22Rv1 (cell line): ENCODE measurements around the gene DACH2.

Experiments used
- H3K27ac ChIP-seq: fragments of 450-650 bp; 2 replicates; pipeline ENCODE4 v1.5.1; 2017
- CTCF ChIP-seq: fragments of 450-650 bp; IDR thresholded peaks from 2 replicates; pipeline ENCODE4 v1.5.1; 2017; ENCODE audit warnings: mild to moderate bottlenecking
- ZFX ChIP-seq: fragments of 450-650 bp; IDR thresholded peaks from 2 replicates; pipeline ENCODE4 v1.6.1; 2017; ENCODE audit warnings: antibody characterized with exemption, borderline replicate concordance

DACH2 gene

DNA sequence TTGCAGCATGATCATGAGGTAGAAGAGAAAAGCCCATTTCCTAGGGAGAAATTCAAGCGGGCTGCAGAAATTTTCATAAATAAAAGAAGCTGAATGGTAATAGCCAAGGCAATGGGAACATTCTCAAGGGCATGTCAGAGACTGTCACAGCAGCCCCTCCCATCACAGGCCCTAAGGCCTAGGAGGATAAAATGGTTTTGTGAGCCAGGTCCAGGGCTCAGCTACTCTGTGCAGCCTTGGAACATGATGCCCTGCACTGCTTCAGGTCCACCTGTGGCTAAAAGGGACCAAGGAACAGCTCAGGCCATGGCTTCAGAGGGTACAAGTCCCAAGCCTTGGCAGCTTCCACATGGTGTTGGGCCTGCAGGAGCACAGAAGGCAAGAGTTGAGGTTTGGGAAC lies 93.3 kb downstream of the DACH2 start:
- TF ChIP-seq ZFX (no peak), CTCF (no peak)
- H3K27ac ChIP-seq: no peak overlapping the region

GRCh38 chrX:86263526-86263925 lies 115.3 kb downstream of the DACH2 start:
- TF ChIP-seq ZFX (no peak), CTCF (no peak)
- H3K27ac ChIP-seq: no peak overlapping the region

GRCh38 chrX:86295293-86295692 lies 147.0 kb downstream of the DACH2 start:
- no peak overlapping the region for H3K27ac ChIP-seq
- TF ChIP-seq ZFX (no peak), CTCF (no peak)

DNA sequence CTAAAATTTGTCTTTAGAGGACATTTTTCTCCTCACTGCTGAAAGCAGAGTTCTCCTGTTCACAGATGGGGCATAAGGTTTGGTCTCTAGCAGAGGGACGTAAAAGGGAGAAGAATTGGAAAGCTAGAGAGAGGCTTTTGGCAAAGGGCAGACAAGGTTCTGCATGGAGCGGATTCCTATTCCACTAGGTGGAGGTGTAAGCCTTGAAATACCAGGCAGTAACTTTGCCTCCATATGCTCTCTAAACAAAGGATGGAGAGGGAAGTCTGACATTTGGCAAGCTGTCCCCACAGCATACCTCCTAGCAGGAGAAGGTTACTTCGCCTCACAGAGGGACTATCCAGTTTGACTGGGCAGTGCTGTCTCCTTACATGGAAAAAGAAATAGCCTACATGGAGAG lies 174.7 kb downstream of the DACH2 start:
- no peak for TF ChIP-seq CTCF
- TF ChIP-seq ZFX: no peak

GRCh38 chrX:86329174-86329573 lies 180.9 kb downstream of the DACH2 start:
- no peak for TF ChIP-seq ZFX
- no peak for TF ChIP-seq CTCF
- no peak overlapping the region for H3K27ac ChIP-seq

More for the DNA sequence above, 174.7 kb downstream of the DACH2 start:
- H3K27ac ChIP-seq: no peak overlapping the region

GRCh38 chrX:86348669-86349068 lies 200.4 kb downstream of the DACH2 start:
- no peak for TF ChIP-seq ZFX
- TF ChIP-seq CTCF: peak; percentile 16; the same call in 1 of the 2 replicates
- no peak overlapping the region for H3K27ac ChIP-seq

- H3K27ac ChIP-seq: no peak overlapping the region
- TF ChIP-seq ZFX: no peak
- no peak for TF ChIP-seq CTCF
Measured at GRCh38 chrX:86349115-86349514, 200.9 kb downstream of the DACH2 start.
